ENCODE measurements around the gene PDS5B. TPM values are rescaled to one million over a fixed set of nuclear protein-coding genes. Genes with fewer than 3 reads are reported as not detected.

Gene PDS5B
- total and polyA plus RNA-seq, 9 donors, result 30.4 to 52.7 (median 41.4) TPM

DNA sequence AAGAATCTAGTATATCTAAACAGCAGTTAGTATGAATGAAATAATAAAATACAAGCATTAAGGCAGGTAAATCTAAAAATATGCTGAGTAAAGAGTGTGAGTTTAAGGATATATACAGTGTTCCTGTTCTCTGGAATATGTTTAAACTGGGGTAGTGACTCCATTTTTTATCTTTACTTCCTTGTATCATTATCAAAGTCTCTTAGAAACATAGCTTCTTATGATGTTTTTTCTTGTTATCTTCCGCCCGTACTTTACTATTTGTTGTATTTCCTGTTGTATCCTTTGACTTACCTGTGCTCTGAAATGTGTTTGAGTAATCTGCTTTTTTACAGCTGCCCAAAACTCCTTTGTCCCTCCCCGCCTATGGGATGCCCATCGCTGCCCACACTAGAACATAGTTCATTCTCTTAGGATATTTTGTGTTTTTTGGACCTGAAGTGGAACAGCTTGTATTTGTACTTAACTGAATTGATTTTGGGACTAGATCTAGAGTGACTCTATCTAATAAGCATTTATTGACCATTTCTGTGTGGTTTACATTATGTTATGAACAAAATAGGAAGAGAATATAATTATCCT is 80.8 kb downstream of the PDS5B start:
- Histone ChIP-seq H3K36me3 (ENCODE audit: control insufficient read depth, insufficient read depth, low read length) (no peaks in the 10 kb centered on the region), H3K4me1 (ENCODE audit: control insufficient read depth, insufficient read depth, low read length) (no peaks in the 10 kb centered on the region), H3K27me3 (ENCODE audit: control insufficient read depth, insufficient read depth, low read length) (no peaks in the 10 kb centered on the region), H3K27ac (ENCODE audit: low read length) (no peak overlapping the region), H3K9me3 (replicated peaks; ENCODE audit: control insufficient read depth, low read depth, low read length) (no peaks in the 10 kb centered on the region), H3K4me3 (ENCODE audit: low read length) (no peak overlapping the region)
- WGBS (ENCODE audit: insufficient coverage), result no CpG with 5 or more reads among the region's 4 CpGs
- DNase-seq, result no peak

DNA sequence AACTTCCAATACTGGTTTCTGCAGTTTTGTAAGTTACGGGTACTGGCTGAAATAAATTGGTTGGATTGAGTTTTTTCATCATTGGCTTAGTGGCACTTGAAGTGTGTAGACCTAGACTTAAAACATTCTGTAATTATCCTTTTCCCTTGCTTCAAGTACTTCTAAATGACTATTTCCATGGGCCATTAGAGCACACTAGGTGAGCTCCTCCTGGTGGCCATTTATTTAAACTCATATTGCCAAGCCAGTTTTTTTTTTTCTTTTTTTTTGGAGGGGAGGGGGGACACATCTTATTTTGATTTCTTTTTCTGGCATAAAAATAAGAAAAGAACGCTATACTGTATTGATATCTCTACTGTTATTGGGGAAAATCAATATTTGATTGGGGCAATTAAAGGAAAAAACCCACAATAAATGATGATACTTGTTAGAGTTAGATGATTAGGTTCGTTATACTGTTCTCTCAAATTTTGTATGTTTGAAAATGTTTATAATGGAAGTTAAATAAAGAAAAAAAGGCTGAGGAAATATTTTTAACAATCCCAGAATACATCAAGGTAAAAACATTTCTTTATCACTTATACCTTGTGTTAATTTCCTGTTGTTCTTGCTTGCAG is 82.9 kb downstream of the PDS5B start:
- DNase-seq, result peak; percentile 62
- peaks cover under 1% of the 10 kb centered on the region for H3K9me3 ChIP-seq (replicated peaks; ENCODE audit: control insufficient read depth, low read depth, low read length)
- WGBS (ENCODE audit: insufficient coverage), result no CpG with 5 or more reads among the region's 3 CpGs
- H3K27ac ChIP-seq (ENCODE audit: low read length), result no peak overlapping the region
- H3K4me1 ChIP-seq (ENCODE audit: control insufficient read depth, insufficient read depth, low read length), result no peaks in the 10 kb centered on the region
- H3K27me3 ChIP-seq (ENCODE audit: control insufficient read depth, insufficient read depth, low read length), result no peaks in the 10 kb centered on the region
- peaks cover 4% of the 10 kb centered on the region for H3K36me3 ChIP-seq (ENCODE audit: control insufficient read depth, insufficient read depth, low read length)
- H3K4me3 ChIP-seq (ENCODE audit: low read length), result no peak overlapping the region

DNA sequence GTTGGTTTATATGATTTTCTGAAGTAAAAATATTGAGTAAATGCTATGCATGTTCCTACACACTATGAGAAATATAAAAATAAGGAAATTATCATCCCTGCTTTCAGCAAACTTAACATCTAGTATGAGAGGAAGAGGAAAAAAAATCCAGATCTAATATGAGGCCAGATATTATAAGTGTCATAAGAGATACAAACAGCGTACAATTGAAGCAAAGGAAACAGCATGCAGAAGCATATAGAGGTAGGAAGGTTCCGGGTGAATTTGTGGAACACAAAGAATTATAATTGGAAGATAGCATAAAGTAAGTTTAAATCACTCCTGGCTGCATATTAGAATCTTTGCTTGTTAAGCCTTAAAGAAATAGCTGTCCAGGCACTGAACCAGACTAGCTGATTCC is 88.3 kb downstream of the PDS5B start:
- H3K27me3 ChIP-seq (ENCODE audit: control insufficient read depth, insufficient read depth, low read length), result no peaks in the 10 kb centered on the region
- WGBS (ENCODE audit: insufficient coverage), result no CpG with 5 or more reads among the region's 2 CpGs
- H3K4me1 ChIP-seq (ENCODE audit: control insufficient read depth, insufficient read depth, low read length), result no peaks in the 10 kb centered on the region
- no peak for DNase-seq
- no peak overlapping the region for H3K27ac ChIP-seq (ENCODE audit: low read length)
- H3K36me3 ChIP-seq (ENCODE audit: control insufficient read depth, insufficient read depth, low read length), result peaks cover 10% of the 10 kb centered on the region
- peaks cover 2% of the 10 kb centered on the region for H3K9me3 ChIP-seq (replicated peaks; ENCODE audit: control insufficient read depth, low read depth, low read length)
- H3K4me3 ChIP-seq (ENCODE audit: low read length), result no peak overlapping the region

DNA sequence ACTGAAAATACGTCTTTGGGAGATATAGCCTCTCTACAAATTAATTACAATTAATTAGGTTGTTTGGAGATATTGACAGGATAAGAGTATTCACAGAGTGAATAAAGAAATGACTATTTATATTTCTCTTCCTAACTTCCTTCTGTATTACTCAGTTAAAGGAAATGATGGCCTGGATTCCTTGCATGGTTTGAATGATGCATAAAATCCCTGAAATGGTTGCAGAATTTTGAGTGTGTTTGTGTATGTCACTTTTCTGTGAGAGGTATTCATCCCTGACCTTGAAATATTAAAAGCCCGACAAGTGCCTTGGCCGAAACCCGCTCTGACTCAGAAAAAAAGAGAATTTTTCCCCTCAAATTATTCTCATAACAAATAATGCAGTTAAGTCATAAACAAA is 90.0 kb downstream of the PDS5B start:
- Histone ChIP-seq H3K4me3 (ENCODE audit: low read length) (no peak overlapping the region), H3K4me1 (ENCODE audit: control insufficient read depth, insufficient read depth, low read length) (no peaks in the 10 kb centered on the region), H3K9me3 (replicated peaks; ENCODE audit: control insufficient read depth, low read depth, low read length) (peaks cover 2% of the 10 kb centered on the region), H3K27me3 (ENCODE audit: control insufficient read depth, insufficient read depth, low read length) (no peaks in the 10 kb centered on the region), H3K36me3 (ENCODE audit: control insufficient read depth, insufficient read depth, low read length) (peaks cover 19% of the 10 kb centered on the region), H3K27ac (ENCODE audit: low read length) (no peak overlapping the region)
- 100% methylated on average over 2 of the region's 4 CpGs for WGBS (ENCODE audit: insufficient coverage)
- DNase-seq, result no peak

DNA sequence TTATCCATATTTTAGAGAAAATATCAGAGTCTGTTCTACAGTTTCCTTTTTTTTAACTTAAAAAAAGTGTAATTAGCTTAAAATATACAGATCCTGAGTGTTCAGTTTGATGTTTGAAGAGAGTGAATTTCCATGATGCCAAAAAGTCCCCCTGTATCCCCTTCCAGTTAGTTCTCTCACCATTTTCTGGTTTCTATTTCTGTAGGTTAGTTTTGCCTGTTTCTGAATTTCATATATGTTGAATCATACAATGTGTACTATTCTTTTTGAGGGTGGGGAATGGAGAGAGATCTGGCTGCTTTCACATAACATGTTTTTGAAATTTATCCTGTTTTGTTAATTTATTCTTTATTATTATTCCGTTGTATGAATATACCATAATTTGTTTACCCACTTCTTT is 95.9 kb downstream of the PDS5B start:
- Histone ChIP-seq H3K27me3 (ENCODE audit: control insufficient read depth, insufficient read depth, low read length) (no peaks in the 10 kb centered on the region), H3K27ac (ENCODE audit: low read length) (no peak overlapping the region), H3K4me1 (ENCODE audit: control insufficient read depth, insufficient read depth, low read length) (no peaks in the 10 kb centered on the region), H3K9me3 (replicated peaks; ENCODE audit: control insufficient read depth, low read depth, low read length) (no peaks in the 10 kb centered on the region), H3K4me3 (ENCODE audit: low read length) (no peak overlapping the region), H3K36me3 (ENCODE audit: control insufficient read depth, insufficient read depth, low read length) (peaks cover 18% of the 10 kb centered on the region)
- no peak for DNase-seq
- no CpG with 5 or more reads among the region's 1 CpG for WGBS (ENCODE audit: insufficient coverage)

DNA sequence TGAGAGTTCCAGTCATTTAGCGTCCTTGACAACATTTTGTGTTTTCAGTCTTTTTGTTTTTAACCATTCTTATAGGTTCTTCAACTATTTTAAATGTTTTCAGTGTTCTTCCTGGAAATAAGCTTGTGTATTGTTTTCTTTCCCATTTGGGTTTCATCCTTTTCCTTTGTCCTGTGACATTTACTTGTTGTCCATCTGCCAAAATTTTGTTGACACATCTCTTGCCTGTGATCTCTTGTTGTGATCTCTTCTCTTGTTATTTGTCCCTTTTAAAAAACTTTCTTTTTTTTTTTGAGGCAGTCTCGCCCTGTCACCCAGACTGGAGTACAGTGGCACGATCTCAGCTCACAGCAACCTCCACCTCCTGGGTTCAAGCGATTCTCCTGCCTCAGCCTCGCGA is 96.5 kb downstream of the PDS5B start:
- no peak overlapping the region for H3K27ac ChIP-seq (ENCODE audit: low read length)
- no peaks in the 10 kb centered on the region for H3K9me3 ChIP-seq (replicated peaks; ENCODE audit: control insufficient read depth, low read depth, low read length)
- DNase-seq, result no peak
- no peaks in the 10 kb centered on the region for H3K4me1 ChIP-seq (ENCODE audit: control insufficient read depth, insufficient read depth, low read length)
- 100% methylated on average over 4 of the region's 6 CpGs for WGBS (ENCODE audit: insufficient coverage)
- peaks cover 18% of the 10 kb centered on the region for H3K36me3 ChIP-seq (ENCODE audit: control insufficient read depth, insufficient read depth, low read length)
- H3K27me3 ChIP-seq (ENCODE audit: control insufficient read depth, insufficient read depth, low read length), result no peaks in the 10 kb centered on the region
- no peak overlapping the region for H3K4me3 ChIP-seq (ENCODE audit: low read length)

DNA sequence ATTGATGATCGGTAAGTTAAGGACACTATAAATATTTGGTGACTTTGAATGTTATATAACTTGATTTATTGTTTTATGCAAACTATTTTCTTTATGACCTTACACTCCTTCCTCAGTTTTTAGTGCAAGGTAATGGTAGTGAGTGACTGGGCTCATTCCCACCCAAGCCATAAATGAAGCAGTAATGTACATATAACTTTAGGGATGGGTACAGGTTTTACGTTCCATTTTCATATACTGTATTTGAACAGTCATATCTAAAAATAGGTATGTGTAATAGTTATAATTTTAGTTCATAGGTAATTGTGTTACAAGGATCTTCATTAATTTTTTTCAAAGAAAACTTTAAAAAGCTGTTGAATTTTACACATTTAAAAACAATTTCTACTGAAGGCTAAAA is 101.0 kb downstream of the PDS5B start:
- H3K36me3 ChIP-seq (ENCODE audit: control insufficient read depth, insufficient read depth, low read length), result peaks cover 11% of the 10 kb centered on the region
- H3K4me1 ChIP-seq (ENCODE audit: control insufficient read depth, insufficient read depth, low read length), result no peaks in the 10 kb centered on the region
- no peaks in the 10 kb centered on the region for H3K27me3 ChIP-seq (ENCODE audit: control insufficient read depth, insufficient read depth, low read length)
- DNase-seq, result no peak
- no peaks in the 10 kb centered on the region for H3K9me3 ChIP-seq (replicated peaks; ENCODE audit: control insufficient read depth, low read depth, low read length)
- no peak overlapping the region for H3K4me3 ChIP-seq (ENCODE audit: low read length)
- no CpG with 5 or more reads among the region's 2 CpGs for WGBS (ENCODE audit: insufficient coverage)
- no peak overlapping the region for H3K27ac ChIP-seq (ENCODE audit: low read length)

DNA sequence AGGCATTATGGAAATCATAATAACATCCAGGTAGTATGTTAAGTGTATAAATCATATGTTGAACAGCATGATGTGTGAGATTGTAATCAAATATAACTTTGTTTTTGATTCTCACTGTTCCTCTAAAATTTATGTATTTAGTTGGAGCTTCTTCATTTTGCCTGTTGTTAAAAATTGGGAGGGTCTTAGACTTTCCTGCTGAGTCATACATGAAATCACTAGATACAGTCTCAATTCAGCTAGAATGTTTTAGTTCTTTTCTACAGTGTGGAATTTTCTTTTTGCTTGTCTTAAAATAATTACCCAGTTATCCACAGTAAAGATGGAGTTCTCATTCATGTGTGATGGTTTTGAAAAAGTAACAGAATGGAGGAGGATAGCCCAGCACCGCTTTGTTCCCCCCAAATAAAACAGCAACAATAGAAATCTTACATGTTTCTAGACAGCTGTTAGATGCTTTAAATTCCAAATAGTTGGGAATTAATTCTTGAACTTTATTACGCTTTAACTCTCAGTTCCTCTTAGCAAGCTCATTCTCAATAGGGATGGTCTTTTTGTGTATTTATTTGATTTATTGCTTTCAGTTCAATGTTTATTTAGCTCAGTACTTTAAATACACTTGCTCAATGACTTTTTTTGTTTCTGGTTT is 109.5 kb downstream of the PDS5B start:
- peaks cover 4% of the 10 kb centered on the region for H3K36me3 ChIP-seq (ENCODE audit: control insufficient read depth, insufficient read depth, low read length)
- H3K9me3 ChIP-seq (replicated peaks; ENCODE audit: control insufficient read depth, low read depth, low read length), result no peaks in the 10 kb centered on the region
- WGBS (ENCODE audit: insufficient coverage), result no CpG with 5 or more reads among the region's 2 CpGs
- no peaks in the 10 kb centered on the region for H3K27me3 ChIP-seq (ENCODE audit: control insufficient read depth, insufficient read depth, low read length)
- H3K4me1 ChIP-seq (ENCODE audit: control insufficient read depth, insufficient read depth, low read length), result no peaks in the 10 kb centered on the region
- peak; percentile 11 for DNase-seq
- no peak overlapping the region for H3K4me3 ChIP-seq (ENCODE audit: low read length)
- no peak overlapping the region for H3K27ac ChIP-seq (ENCODE audit: low read length)

DNA sequence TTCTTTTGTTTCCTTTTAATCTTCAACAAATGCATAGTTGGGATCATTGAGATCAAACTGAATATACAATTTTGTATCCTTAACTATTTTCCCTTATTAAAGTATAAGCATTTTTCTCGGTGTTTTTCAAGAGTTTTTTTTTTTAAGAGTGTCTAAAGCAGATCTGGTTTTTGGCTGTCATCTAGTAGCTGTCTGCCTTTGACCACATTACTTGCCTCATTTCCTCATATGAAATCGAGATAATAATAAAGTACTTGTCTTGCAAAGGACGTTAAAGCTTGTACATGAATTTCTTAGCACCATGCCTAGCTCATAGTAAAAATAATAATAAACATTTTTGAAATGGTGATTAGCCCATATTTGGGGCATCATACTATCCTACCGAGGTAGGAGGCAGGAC is 121.2 kb downstream of the PDS5B start:
- no peaks in the 10 kb centered on the region for H3K27me3 ChIP-seq (ENCODE audit: control insufficient read depth, insufficient read depth, low read length)
- no peaks in the 10 kb centered on the region for H3K9me3 ChIP-seq (replicated peaks; ENCODE audit: control insufficient read depth, low read depth, low read length)
- 63% methylated on average over 1 of the region's 4 CpGs for whole genome bisulfite sequencing (ENCODE audit: insufficient coverage)
- no peak overlapping the region for H3K27ac ChIP-seq (ENCODE audit: low read length)
- peaks cover 25% of the 10 kb centered on the region for H3K36me3 ChIP-seq (ENCODE audit: control insufficient read depth, insufficient read depth, low read length)
- H3K4me3 ChIP-seq (ENCODE audit: low read length), result no peak overlapping the region
- no peak for DNase-seq
- H3K4me1 ChIP-seq (ENCODE audit: control insufficient read depth, insufficient read depth, low read length), result no peaks in the 10 kb centered on the region

DNA sequence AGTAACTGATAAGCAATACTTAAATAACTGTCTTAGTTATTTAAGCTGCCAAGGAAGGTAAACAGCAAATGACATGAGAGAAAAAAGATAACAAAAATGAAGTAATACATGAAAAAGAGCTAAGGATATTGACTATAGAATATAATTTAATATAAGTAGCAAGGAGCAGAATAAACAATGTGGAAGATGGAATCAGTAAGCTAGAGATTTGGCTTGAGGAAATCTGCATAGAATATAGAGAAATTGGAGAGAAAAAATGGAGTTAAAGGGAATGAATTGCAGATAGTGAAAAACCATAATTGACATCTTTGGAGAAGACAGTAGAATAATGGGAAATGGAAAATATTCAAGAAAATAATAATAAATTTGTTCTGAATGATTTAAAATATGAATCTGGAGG is 127.1 kb downstream of the PDS5B start:
- Histone ChIP-seq H3K27ac (ENCODE audit: low read length) (no peak overlapping the region), H3K4me1 (ENCODE audit: control insufficient read depth, insufficient read depth, low read length) (no peaks in the 10 kb centered on the region), H3K9me3 (replicated peaks; ENCODE audit: control insufficient read depth, low read depth, low read length) (peaks cover 14% of the 10 kb centered on the region), H3K36me3 (ENCODE audit: control insufficient read depth, insufficient read depth, low read length) (peaks cover 30% of the 10 kb centered on the region), H3K4me3 (ENCODE audit: low read length) (no peak overlapping the region), H3K27me3 (ENCODE audit: control insufficient read depth, insufficient read depth, low read length) (no peaks in the 10 kb centered on the region)
- no peak for DNase-seq
